Peyer's patch (tissue), 4 donors: ENCODE data around the gene PRKCA. TPM values are rescaled to one million over a fixed set of nuclear protein-coding genes. Genes with fewer than 3 reads are reported as not detected.

Source experiments
- DNase-seq, 3 donors: peaks; one replicate each; pipeline ENCODE4 v3.0.0-alpha.2; 2017 to 2019
- H3K27ac ChIP-seq, 4 donors: fragments of 200-600 bp; sonication (generic); one replicate each; pipeline ENCODE4 v1.5.1; 2016 to 2019
- H3K27me3 ChIP-seq, 2 donors: fragments of 200-600 bp; sonication (generic); one replicate each; pipeline ENCODE4 v1.5.1; 2019
- H3K36me3 ChIP-seq, 3 donors: fragments of 200-600 bp; sonication (generic); one replicate each; pipeline ENCODE4 v1.5.1; 2016 to 2019
- H3K4me1 ChIP-seq, 4 donors: fragments of 200-600 bp; sonication (generic); one replicate each; pipeline ENCODE4 v1.5.1; 2016 to 2019
- H3K4me3 ChIP-seq, 4 donors: fragments of 200-600 bp; sonication (generic); 1 replicate in 3 of 4; 2 replicates in 1 of 4; pipeline ENCODE4 v1.5.1; 2016 to 2019; ENCODE audit warnings: mild to moderate bottlenecking in 1 of 4
- H3K9me3 ChIP-seq, 4 donors: fragments of 200-600 bp; sonication (generic); one replicate each; pipeline ENCODE4 v1.5.1; 2016 to 2019; ENCODE audit warnings: mild to moderate bottlenecking in 1 of 4
- CTCF ChIP-seq, 6 experiments: fragments of 450-650 bp in 4 of 6; fragments of 200-600 bp in 2 of 6; sonication (generic) in 1 of 6; IDR thresholded peaks; one replicate each; pipeline ENCODE4 v1.5.1; 2017 to 2019; ENCODE audit warnings: antibody characterized with exemption in 6 of 6, mild to moderate bottlenecking in 3 of 6, moderate library complexity in 1 of 6
- POLR2A ChIP-seq, 2 donors: fragments of 450-650 bp; IDR thresholded peaks; one replicate each; pipeline ENCODE4 v1.5.1; 2017; ENCODE audit warnings: antibody characterized with exemption in 2 of 2, mild to moderate bottlenecking in 2 of 2, moderate library complexity in 2 of 2
- total RNA-seq, 4 donors: library from RNA; depleted of rRNA; stranded (reverse); fragments of >200 nt; gene quantifications; one replicate each; pipeline ENCODE4 v1.1.0, GENCODE V29; 2016

The PRKCA gene
- total RNA-seq, 4 donors from 2014 or later, result 32.2 to 47.0 (median 43.5) TPM

DNA sequence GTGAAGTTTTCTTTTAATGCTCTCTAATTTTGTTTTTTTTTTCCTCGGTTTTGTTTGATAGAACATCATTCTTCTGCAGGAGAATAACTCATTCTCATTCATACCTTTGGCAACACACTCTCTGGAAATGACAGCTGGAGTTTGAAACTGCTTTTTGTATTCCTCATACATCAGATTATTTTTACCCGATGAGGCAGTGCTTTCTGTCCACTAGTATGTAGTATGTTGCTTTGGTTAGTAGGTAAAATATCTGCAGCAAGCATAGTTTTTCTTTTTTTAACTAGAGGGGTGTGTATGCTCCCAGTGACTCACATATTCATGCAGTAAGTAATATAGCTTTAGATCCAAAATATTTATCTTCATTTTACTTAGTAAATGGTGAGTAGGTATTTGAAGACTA, 6.4 kb downstream of the PRKCA start:
- H3K4me1 ChIP-seq, result peaks cover 0 to 24% (median 2%) of the 10 kb centered on the region in 4 donors

DNA sequence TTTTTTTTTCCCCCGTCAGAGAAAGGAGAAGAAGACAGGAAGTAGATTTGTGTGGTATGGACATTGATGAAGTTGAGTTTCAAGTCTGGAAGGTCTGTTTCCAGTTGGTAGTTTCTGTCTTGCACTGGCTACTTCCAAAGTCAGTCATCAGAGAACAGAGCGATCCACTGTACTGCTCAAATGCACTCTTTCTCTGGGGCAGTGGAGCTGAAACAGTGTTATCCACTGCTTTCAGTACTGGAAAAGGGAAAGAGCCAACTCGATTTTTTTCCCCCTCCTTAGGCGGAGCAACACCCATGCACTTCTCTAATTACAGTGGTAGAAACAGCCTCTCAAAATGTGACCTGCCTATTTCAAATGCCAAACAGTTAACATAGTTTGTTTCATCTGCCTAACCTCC, 7.4 kb downstream of the PRKCA start:
- TF ChIP-seq POLR2A (IDR thresholded peaks at IDR 0.05) (no peak), CTCF (IDR thresholded peaks at IDR 0.05) (no peak)

More for the DNA sequence above, 6.4 kb downstream of the PRKCA start:
- Histone ChIP-seq H3K27me3 (no peaks in the 10 kb centered on the region), H3K27ac (no peak overlapping the region), H3K9me3 (no peaks in the 10 kb centered on the region), H3K4me3 (no peak overlapping the region), H3K36me3 (no peaks in the 10 kb centered on the region)
- DNase-seq, result no peak
- TF ChIP-seq CTCF (IDR thresholded peaks at IDR 0.05) (no peak), POLR2A (IDR thresholded peaks at IDR 0.05) (no peak)

DNA sequence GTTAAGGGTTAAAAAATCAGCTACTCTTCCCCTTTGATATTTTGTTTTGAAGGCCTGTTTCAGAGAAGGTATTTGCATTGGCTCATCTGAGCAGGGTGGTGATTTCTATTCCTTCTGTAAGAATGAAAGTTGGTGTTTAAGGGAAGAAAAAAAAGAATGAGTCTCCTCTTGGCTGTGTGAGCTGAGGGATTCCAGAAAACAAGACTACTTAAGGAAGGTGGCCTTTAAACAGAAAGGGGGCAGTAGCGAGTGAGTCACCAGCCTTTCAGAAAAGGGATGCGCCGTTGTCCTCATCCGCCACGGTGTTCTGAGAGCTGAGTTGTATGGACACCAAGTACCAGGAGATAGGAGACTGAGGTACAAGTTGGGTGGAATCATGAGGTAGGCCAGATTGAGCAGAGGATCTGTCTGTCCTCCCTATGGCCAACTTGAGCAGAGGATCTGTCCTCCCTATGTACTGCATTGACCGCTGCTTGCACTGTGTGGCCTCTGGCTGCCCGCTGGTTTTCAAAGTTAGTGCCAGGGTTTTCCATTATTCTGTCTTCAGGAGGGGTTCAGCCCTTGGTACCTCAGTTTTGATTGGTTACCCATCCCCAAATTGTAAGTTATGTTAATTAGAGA, 8.2 kb downstream of the PRKCA start:
- H3K4me3 ChIP-seq, result no peak overlapping the region
- no peak for DNase-seq
- no peaks in the 10 kb centered on the region for H3K27me3 ChIP-seq
- H3K36me3 ChIP-seq, result no peaks in the 10 kb centered on the region
- H3K9me3 ChIP-seq, result no peaks in the 10 kb centered on the region
- H3K4me1 ChIP-seq, result peaks cover 0 to 16% (median 2%) of the 10 kb centered on the region in 4 donors
- TF ChIP-seq CTCF (IDR thresholded peaks at IDR 0.05), result no peak
- no peak overlapping the region for H3K27ac ChIP-seq

More for the DNA sequence above, 7.4 kb downstream of the PRKCA start:
- peaks cover 0 to 21% (median 2%) of the 10 kb centered on the region in 4 donors for H3K4me1 ChIP-seq
- H3K27me3 ChIP-seq, result no peaks in the 10 kb centered on the region
- DNase-seq, result no peak
- no peak overlapping the region for H3K4me3 ChIP-seq
- H3K27ac ChIP-seq, result no peak overlapping the region
- no peaks in the 10 kb centered on the region for H3K9me3 ChIP-seq
- no peaks in the 10 kb centered on the region for H3K36me3 ChIP-seq

- H3K9me3 ChIP-seq, result no peaks in the 10 kb centered on the region
- H3K27me3 ChIP-seq, result no peaks in the 10 kb centered on the region
- no peak for TF ChIP-seq CTCF (IDR thresholded peaks at IDR 0.05)
- no peak for TF ChIP-seq POLR2A (IDR thresholded peaks at IDR 0.05)
- H3K27ac ChIP-seq, result no peak overlapping the region
- no peaks in the 10 kb centered on the region for H3K36me3 ChIP-seq
- DNase-seq, result no peak
- H3K4me1 ChIP-seq, result peaks cover 0 to 3% (median 0%) of the 10 kb centered on the region in 4 donors
- no peak overlapping the region for H3K4me3 ChIP-seq
These were observed 10.5 kb downstream of the PRKCA start for GRCh38 chr17:66312912-66313311.

DNA sequence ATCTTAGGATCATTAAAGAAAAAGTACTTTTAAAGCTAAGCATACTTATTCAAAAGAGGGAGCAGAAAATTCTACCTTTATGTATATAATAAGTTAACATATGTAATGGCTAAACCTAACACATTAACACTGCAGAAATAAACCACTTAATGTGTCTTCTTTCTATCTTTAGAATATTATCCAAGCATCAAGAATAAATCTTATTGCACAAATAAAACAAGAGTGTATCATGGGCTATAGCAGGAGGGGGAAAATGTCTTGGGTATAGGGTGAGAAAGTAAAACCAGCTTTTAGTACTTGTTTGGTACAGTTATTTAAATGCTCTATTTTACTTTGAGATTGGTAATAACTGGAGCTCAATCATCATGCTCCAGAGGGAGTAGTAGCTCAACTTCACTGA, 10.9 kb downstream of the PRKCA start:
- H3K9me3 ChIP-seq, result no peaks in the 10 kb centered on the region
- H3K27ac ChIP-seq, result no peak overlapping the region
- H3K4me3 ChIP-seq, result no peak overlapping the region
- no peaks in the 10 kb centered on the region for H3K36me3 ChIP-seq
- H3K4me1 ChIP-seq, result peaks cover 0 to 3% (median 0%) of the 10 kb centered on the region in 4 donors
- no peaks in the 10 kb centered on the region for H3K27me3 ChIP-seq
- TF ChIP-seq POLR2A (IDR thresholded peaks at IDR 0.05) (no peak), CTCF (IDR thresholded peaks at IDR 0.05) (no peak)
- DNase-seq, result no peak
